Testis (tissue), 3 donors: ENCODE data around the gene ITPRIP. TPM values are rescaled to one million over a fixed set of nuclear protein-coding genes. Genes with fewer than 3 reads are reported as not detected.

Source experiments
- DNase-seq: peaks from one replicate; pipeline ENCODE4 v3.0.0-alpha.2; 2019
- H3K27ac ChIP-seq, 2 donors: fragments of 200-600 bp; sonication (generic); one replicate each; pipeline ENCODE4 v1.5.1; 2019
- H3K27me3 ChIP-seq: fragments of 200-600 bp; sonication (generic); one replicate; pipeline ENCODE4 v1.5.1; 2019
- H3K36me3 ChIP-seq: fragments of 200-600 bp; sonication (generic); one replicate; pipeline ENCODE4 v1.5.1; 2017; ENCODE audit warnings: low read depth; ENCODE audit errors: missing control alignments
- H3K4me1 ChIP-seq: fragments of 200-600 bp; sonication (generic); one replicate; pipeline ENCODE4 v1.5.1; 2019
- H3K4me3 ChIP-seq, 2 donors: fragments of 200-600 bp; sonication (generic); one replicate each; pipeline ENCODE4 v1.5.1; 2017 to 2019
- H3K9me3 ChIP-seq: fragments of 200-600 bp; sonication (generic); one replicate; pipeline ENCODE4 v1.5.1; 2017
- POLR2A ChIP-seq: fragments of 450-650 bp; IDR thresholded peaks from one replicate; pipeline ENCODE4 v1.6.1; 2017; ENCODE audit warnings: antibody characterized with exemption, mild to moderate bottlenecking, moderate library complexity
- WGBS, 2 donors: methylation state at CpG; one replicate each; pipeline ENCODE4 v1.1.5; 2018; 5-methylcytosine and 5-hydroxymethylcytosine counted together
- intact Hi-C: fragments of 100-400 bp; cut with DNase I; formaldehyde crosslinking; loops from one replicate; pipeline ENCODE4 v1.15.1; 2023; ENCODE audit warnings: low total_unique reads
- polyA plus RNA-seq: library from polyadenylated mRNA; stranded (reverse); fragments of 350-450 nt; fragmentation: Illumina TruSeq; extraction: RNeasy Lipid Tissue Mini Kit (QIAGEN cat#74804); gene quantifications from one replicate; pipeline ENCODE4 v1.2.3, GENCODE V29; 2014; ENCODE audit warnings: low read depth, low replicate concordance; ENCODE audit not compliant: insufficient read depth
- total RNA-seq, 2 donors: library from RNA; depleted of rRNA; stranded (reverse); fragments of >200 nt; gene quantifications; one replicate each; pipeline ENCODE4 v1.2.3, GENCODE V29; 2016
- TF ChIP-seq, protein P1 (sequence below), 3 experiments: fragments of 450-650 bp in 2 of 3; fragments of 200-600 bp in 1 of 3; sonication (generic) in 1 of 3; IDR thresholded peaks; one replicate each; pipeline ENCODE4 v1.5.1; 2016 to 2019; ENCODE audit warnings: antibody characterized with exemption in 3 of 3, mild to moderate bottlenecking in 2 of 3, moderate library complexity in 1 of 3

Gene ITPRIP
- total and polyA plus RNA-seq, 3 donors from 2014 or later: 21.5 to 29.5 (median 21.6) TPM

GRCh38 chr10:104311184-104311720 lies 27.0 kb downstream of the ITPRIP start:
- H3K9me3 ChIP-seq: no peaks in the 10 kb centered on the region
- no peaks in the 10 kb centered on the region for H3K27me3 ChIP-seq
- TF ChIP-seq, protein P1, sequence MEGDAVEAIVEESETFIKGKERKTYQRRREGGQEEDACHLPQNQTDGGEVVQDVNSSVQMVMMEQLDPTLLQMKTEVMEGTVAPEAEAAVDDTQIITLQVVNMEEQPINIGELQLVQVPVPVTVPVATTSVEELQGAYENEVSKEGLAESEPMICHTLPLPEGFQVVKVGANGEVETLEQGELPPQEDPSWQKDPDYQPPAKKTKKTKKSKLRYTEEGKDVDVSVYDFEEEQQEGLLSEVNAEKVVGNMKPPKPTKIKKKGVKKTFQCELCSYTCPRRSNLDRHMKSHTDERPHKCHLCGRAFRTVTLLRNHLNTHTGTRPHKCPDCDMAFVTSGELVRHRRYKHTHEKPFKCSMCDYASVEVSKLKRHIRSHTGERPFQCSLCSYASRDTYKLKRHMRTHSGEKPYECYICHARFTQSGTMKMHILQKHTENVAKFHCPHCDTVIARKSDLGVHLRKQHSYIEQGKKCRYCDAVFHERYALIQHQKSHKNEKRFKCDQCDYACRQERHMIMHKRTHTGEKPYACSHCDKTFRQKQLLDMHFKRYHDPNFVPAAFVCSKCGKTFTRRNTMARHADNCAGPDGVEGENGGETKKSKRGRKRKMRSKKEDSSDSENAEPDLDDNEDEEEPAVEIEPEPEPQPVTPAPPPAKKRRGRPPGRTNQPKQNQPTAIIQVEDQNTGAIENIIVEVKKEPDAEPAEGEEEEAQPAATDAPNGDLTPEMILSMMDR (IDR thresholded peaks at IDR 0.05): no peak
- no peak for TF ChIP-seq POLR2A
- H3K4me3 ChIP-seq: no peak overlapping the region
- H3K27ac ChIP-seq: no peak overlapping the region
- H3K36me3 ChIP-seq: no peaks in the 10 kb centered on the region
- 80 to 89% methylated on average over 5 of the region's 5 CpGs for whole genome bisulfite sequencing, 2 donors
- DNase-seq: no peak
- peaks cover 14% of the 10 kb centered on the region for H3K4me1 ChIP-seq
- intact Hi-C loops: no loop called here

- H3K36me3 ChIP-seq: no peaks in the 10 kb centered on the region
- peak overlapping the region; percentile 46 to 69 for H3K27ac ChIP-seq
- intact Hi-C loops: no loop called here
- no peaks in the 10 kb centered on the region for H3K27me3 ChIP-seq
- peak; percentile 69 for DNase-seq
- H3K9me3 ChIP-seq: no peaks in the 10 kb centered on the region
- peaks cover 20% of the 10 kb centered on the region for H3K4me1 ChIP-seq
- WGBS, 2 donors: 67 to 79% methylated on average over 15 of the region's 15 CpGs
- no peak overlapping the region for H3K4me3 ChIP-seq
- no peak for TF ChIP-seq POLR2A
- TF ChIP-seq, protein P1 (IDR thresholded peaks at IDR 0.05): no peak
Observed at GRCh38 chr10:104309980-104310978, 28.0 kb downstream of the ITPRIP start.

- Histone ChIP-seq H3K4me1 (peaks cover 25% of the 10 kb centered on the region), H3K4me3 (no peak overlapping the region), H3K27ac (no peak overlapping the region), H3K36me3 (no peaks in the 10 kb centered on the region), H3K9me3 (no peaks in the 10 kb centered on the region), H3K27me3 (no peaks in the 10 kb centered on the region)
- 77 to 81% methylated on average over 4 of the region's 4 CpGs for WGBS, 2 donors
- TF ChIP-seq, protein P1 (IDR thresholded peaks at IDR 0.05): no peak
- TF ChIP-seq POLR2A: no peak
- DNase-seq: no peak
- intact Hi-C loops: no loop called here
Observed at GRCh38 chr10:104308439-104308903, 29.8 kb downstream of the ITPRIP start.

DNA sequence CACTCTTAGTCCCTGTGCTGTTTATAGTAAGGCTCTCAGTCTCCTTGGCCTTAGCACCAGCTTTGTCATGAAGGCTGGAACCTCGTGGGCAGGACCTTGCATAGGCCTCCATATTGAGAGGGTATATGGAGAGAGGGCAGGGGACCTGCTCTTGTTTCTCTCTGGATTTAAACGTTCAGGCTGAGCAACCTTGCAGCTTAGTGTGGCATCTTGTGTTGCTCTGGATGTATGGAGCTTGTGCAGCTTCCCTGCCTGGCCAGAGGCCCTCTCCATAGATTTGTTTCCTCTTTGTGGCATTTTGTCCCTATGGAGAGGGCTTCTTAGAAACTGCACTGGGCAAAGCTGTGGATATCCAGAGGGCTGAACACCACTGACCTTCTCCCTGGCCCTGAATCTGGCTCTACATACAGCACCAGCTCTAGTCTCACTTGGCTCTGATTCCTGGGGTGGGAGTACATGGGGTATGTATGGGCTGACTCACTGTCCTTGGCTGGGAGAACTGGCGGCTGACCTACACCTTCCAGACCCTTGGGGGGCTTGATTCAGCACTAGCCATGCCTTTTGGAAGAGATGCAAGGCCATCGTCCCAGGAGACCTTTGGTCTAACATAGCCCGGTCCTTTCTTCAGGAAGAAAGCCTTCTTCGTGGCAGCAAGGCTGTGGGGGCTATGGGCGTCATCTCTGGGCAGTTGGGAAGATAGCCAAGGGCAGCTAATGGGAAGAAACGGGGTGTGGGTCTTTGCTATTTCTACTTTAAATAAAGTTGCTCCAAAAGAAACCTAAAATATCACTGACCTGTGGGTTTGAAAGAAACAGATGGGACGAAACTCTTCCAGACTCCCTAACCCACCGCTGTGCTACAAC lies 30.5 kb downstream of the ITPRIP start:
- intact Hi-C loops: no loop called here
- no peak for TF ChIP-seq POLR2A
- TF ChIP-seq, protein P1 (IDR thresholded peaks at IDR 0.05): no peak
- no peak overlapping the region for H3K4me3 ChIP-seq
- no peaks in the 10 kb centered on the region for H3K9me3 ChIP-seq
- no peak overlapping the region for H3K27ac ChIP-seq
- H3K36me3 ChIP-seq: no peaks in the 10 kb centered on the region
- H3K4me1 ChIP-seq: peaks cover 25% of the 10 kb centered on the region
- WGBS, 2 donors: 64 to 71% methylated on average over 10 of the region's 10 CpGs
- no peaks in the 10 kb centered on the region for H3K27me3 ChIP-seq
- no peak for DNase-seq
